AG08396 (cell line): Measurements from ENCODE around the gene PCNX4.

Source experiments
- DNase-seq: peaks from one replicate; pipeline ENCODE4 v3.0.0; 2012; ENCODE audit warnings: low spot score, mixed read lengths

Gene PCNX4

DNA sequence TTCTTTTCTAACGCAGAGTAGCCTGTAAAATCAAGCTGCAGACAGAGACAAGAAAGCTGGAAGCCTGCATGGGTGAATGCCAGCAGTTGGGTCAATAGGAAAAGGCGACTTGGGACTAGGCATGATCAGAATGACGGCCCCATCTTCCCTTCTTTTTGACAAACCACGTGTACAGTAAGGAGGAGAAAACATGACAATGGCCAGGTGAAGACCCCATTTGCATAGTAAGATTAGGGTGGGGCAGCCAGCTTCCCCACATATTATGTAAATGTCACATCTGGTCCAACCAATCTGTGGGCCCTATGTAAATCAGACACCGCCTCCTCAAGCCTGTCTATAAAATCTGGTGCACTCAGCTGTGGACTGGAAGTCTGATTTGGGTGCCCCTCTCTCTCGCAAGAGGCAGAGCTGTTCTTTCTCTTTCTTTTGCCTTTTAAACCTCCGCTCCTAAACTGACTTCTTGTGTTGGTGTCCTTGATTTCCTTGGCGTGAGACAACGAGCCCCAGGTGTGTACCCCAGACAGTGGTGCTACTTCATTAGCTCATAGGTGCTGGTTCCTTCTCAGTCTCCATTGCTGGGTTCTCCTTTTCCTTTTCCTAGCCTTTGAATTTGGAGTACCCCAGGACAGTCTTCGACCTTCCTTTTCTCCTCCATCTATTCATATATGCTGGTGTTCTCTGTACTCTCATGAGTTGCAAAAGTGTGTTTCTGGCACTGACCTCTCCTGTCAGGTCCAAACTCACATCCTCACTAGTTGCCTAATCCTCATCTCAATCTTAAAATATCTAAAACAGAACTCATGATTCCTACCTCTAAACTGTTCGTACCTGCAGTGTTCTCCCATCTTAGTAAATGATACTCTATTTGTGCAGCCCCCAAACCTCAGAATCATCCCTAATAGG lies 82.9 kb downstream of the PCNX4 start:
- DNase-seq, result no peak

DNA sequence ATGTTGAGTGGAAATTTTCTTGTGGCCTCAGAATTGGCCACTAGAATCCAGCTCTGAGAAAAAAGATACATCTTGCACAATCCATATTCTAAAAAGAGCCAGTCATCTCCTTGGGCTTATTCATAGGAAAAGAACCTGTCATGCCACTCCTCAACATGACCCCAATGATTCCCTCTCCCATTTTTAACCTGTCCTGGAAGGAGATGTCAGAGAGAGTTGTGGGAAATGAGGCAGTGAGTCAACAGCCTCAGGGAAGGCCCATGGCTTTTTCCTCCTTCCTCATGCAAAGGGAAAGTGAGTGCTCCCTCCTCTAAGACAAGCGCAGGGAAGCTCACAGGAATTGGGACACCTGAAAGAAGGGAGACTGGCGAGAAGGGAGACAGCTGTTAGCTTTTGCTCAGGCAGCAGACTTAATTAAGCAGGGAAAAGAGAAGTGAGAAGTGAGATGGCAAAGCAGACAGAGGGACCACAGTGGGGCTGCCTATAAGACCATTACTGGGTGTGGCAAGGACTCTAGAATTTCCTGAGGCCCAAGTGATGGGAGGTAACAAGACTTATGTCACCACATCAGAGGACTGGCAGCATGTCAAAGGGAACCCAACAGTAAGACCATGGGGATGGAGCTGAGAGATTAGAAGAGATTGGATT lies 83.7 kb downstream of the PCNX4 start:
- no peak for DNase-seq

DNA sequence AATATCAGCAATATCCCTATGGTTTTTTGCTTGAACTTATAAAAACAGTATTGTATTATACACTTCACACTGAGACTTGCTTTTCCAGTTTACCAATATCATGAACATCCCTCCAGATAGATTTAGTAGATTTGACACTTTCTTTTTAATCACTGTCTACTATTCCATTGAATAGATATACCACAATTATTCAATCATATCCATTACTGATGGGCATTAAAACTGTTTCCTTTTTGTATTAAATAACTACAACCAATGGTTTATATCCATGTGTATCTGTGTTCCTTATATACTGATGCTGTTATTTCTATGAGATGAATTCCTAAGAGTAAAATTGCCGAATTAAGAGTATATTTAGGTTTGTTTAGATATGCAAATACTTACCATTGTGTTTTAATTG lies 86.4 kb downstream of the PCNX4 start:
- DNase-seq, result no peak

DNA sequence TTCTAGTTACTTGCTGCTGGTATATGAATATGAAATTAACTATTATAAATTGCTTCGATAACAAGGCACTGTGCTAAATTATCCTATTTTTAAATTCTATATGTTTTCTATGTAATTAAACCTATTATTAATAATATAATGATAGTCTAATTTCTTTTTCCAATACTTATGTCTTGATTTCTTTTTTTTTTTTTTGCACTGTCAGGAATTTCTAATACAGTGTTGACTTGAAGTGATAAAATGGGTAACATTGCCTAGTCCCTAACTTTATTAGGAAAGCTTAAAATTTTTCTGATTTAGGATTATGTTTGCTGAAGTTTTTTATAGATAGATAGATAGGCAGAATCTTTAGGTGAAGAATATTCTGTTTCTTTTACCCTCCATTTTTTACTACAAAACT lies 87.1 kb downstream of the PCNX4 start:
- no peak for DNase-seq

DNA sequence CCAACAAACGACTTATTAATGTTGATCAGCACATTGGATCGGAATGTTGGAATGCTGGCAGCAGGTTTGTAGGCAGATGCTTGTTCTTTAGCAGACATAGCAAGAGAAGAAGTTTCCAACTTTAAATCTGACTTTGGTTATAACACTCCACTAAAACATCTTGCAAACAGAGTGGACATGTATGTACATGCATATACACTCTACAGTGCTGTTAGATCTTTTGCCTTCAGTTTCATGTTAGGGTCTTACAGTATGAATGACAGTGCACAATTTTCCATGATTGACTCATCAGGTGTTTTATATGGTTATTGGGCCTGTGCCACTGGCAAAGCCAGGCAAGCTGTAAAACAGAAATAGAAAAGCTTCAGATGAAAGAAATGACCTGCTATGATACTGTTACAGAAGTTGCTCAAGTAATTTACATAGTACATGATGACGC lies 87.7 kb downstream of the PCNX4 start:
- no peak for DNase-seq

DNA sequence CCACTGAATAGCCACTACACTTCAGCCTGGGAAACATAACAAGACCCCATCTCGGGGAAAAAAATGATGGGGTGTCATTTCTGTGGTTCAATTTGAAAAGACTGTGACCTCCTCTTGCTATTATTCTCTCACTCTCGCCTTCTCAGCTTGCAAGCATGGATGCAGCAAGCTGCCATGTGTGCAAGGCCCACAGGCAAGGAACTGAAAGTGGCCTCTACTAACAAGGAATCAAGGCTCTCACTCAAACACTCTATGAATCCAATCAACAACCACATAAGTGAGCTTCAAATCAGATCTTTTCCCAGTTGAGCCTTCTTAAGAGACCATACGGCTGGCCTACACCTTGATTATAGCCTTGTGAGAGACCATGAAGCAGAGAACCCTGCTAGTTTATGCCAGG lies 91.4 kb downstream of the PCNX4 start:
- DNase-seq, result no peak

DNA sequence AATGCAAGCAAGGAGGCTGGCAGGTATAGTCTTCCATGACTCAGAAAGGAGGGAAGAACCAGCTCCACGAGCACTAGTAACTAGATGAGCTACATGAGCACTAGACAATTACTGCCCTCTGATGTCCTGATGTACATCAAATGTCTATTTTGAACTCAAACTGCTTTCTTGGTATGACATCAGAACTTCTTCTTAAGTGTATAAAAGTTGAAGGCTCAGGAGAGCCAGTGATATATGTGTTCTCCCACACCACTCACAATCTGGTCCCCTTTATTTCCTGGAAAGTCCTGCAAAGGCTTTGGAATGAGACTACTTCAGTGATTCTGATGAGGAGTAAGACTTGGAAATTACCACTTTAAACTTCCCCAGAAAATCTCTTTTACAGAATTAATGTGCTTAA lies 92.0 kb downstream of the PCNX4 start:
- DNase-seq, result no peak

DNA sequence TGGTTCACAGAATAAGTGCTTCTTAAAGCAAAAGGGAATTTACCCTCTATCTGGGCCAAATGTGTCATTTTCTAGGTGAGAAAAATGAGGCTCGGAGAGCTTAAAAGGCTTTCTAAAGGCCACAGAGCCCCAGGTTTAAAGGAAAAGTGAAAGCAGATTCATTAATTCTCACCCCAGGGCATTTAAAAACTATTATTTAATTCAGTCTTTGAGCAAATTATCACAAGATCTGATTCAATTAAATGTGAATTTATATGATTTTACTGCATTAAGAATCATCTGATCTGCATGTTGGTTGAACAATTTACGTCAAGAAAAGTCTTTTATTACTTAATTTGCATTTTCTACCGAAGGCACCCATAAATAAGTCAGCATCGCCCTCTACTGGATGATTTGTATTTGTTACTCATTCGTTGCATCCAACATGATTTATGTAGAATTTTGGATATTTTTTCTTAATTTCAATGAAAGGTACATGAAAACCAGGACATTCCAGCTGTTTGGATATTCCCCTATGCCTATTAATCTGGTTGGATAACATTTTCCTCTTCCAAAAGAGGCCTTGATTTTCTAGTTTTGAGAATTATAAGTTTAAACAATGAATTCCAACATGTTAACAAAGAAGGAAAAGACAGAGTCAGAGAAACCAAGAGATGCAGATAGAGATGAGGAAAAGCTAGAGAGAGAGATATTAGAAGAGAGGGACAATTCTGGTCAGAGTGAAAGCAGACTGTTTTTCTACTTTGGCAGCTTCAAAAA lies 92.6 kb downstream of the PCNX4 start:
- DNase-seq, result no peak

DNA sequence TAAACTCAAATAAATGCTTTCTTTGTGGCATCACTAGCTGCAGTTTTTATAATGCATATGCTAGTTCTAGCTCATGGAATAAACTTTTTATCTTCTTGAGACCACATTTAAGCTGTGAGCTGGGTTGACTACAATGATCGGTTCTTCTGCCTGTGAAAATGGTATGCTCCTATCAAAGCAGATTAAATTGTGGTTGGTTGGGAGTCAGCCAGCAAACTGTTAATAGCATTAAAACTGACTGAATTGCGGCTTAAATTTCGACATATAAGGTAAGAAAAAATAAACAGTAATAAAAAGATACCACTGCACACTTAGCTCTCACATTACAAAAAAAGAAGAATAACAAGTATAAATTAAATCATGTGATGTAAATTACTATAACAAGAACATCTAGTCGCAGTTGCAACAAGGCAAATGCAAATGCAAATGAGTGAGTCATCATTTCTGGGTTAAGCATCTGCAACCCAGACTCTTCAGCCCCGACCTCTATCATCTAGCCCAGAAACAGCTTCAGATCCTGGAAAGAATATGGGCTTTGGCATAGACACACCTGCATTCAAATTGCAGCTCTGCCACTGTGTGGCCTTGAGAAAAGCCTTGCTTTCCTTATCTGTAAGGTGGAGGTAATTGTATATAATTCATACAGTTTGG lies 93.3 kb downstream of the PCNX4 start:
- no peak for DNase-seq

DNA sequence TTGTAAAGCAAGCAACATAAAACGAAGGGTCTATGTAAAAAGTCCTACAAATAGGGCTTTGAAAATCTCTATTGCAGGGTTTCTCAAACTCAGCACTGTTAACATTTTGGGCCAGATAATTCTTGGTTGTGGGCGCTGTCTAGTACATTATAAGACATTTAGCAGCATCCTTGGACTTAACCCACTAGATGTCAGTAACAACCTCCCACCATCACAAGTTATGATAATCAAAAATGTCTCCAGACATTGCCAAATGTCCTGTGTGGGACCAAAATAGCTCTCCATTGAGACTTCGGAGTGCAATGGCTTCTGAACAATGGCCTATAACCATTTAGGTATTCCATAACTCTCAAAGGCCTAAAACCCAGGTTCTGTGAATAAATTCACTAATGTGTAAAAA lies 96.4 kb downstream of the PCNX4 start:
- no peak for DNase-seq

DNA sequence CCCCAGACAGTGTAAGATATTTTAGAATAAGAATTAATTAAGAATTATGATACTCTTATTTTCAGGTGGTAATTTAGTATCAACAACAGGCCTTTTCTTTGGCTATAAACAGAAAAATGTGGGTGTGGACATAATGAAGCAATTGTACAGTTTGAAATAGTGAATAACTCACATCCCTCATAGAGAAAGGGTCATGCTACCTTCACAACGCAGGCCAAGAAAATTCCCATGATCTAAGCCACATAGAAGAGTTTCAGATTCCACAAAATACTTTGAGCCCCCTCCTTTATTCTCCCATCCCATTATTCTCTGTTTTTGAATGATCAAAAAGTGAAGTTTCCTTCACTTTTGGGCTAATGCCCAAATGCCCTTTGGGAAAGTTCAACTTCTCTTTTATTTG lies 97.0 kb downstream of the PCNX4 start:
- no peak for DNase-seq

DNA sequence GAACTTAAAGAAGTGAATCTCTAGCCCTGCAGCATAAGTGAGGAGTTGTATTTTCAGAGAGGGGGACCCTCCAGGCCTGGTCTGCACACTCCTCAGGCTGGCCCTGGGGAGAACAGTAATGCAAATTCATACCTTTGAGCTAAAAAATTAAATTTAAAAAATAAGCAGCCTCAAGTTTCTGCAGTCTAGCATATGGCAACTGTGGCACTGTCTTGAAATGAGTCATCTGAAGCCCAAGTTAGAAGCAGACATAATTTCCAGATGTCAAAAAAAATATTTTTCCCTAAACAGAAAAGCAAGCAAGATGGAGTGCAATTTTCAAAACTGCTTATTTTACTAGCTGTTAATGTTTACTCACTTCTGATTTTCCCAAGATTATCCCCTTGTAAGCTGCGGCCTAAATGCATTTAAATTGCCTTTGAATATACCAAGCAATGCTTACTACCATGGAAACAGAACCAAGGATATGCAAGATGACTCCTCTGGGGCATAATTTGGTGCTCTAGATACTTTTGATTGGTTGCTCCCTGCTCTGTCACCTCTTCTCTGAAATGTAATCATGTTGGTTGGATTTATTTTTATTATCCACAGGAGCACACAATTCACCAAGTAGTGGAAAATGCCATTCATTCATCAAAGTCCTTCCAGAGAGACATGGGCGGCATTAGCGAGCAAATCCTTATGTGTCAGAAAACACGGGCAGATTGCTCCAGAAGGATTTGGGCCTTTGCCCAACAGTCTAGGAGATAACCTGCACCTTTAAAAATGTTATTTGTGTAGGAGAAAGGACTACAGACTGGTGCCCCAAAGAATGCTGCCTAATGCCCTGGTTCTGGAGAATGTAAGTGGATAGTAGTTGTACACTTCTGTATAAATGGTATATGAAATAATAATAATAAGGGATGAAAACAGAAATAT lies 98.5 kb downstream of the PCNX4 start:
- DNase-seq, result no peak

DNA sequence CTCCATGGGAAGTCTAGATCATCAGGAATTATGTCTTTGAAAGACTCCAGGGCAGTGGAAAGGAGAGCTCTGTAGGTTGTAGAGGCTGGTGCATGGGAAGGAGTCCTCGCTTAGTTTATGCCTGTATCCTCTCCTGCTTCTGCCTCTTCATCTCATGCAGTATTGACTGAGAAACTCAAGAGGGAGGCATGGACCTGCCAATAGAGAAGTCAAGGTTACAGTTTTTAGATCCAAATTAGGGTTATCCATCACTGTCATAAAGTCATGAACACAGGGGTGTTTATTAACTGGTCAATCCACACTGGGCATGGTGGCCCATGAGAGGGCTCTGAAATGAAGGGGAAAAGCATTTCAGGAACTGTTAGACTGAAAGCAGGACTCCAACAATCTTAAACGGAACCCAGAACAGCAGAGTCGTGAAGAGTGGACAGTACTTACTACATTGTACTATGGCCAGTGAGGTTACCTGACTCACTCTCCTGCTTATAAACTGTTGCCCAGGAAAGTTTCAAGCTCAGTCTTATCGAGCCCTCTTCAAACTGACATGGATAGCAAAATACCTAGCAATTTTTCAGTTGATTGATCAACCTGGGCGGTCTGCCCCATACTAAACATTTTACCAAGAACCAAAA lies 103.6 kb downstream of the PCNX4 start:
- DNase-seq, result no peak

DNA sequence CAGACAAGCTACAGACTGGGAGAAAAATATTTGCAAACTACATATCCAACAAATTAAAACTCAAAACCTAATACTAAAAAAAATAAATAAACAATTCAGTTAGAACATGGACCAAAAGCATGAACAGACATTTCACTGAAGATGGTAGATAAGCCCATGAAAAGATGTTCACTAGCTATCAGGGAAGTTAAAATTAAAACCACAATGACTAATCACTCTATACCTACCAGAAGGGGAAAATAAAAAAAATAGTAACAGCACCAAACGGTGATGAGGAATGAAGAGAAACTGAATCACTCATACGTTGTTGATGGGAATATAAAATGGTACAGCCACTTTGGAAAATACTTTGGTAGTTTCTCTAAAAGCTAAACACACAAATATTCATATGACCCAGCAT lies 104.6 kb downstream of the PCNX4 start:
- no peak for DNase-seq

DNA sequence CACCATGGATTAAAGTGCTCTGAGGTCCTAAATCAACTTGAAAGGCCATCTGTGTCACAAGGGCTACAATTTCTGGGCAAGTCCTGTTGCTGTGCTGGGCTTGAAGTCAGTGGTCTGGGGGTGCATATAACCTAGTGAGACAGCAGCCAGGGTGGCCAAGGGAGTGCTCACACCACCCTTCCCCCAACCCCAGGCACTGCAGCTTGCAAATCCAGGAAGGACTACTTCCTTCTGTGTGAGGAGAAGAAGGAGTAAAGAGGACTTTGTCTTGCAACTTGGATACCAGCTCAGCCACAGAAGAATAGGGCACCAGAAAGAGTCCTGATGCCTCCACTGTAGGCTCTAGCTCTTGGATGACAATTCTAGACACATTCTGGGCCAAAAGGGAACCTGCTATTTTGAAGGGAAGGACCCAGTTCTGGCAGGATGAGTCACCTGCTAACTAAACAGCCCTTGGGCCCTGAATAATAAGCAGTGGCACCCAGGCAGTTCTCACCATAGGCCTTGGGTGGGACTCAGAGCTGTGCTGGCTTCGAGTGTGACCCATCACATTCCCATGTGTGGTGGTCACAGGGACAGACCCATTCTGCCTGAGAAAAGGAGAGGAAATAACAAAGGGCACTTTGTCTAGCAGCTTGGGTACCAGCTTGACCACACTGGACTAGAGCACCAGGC lies 106.0 kb downstream of the PCNX4 start:
- no peak for DNase-seq

DNA sequence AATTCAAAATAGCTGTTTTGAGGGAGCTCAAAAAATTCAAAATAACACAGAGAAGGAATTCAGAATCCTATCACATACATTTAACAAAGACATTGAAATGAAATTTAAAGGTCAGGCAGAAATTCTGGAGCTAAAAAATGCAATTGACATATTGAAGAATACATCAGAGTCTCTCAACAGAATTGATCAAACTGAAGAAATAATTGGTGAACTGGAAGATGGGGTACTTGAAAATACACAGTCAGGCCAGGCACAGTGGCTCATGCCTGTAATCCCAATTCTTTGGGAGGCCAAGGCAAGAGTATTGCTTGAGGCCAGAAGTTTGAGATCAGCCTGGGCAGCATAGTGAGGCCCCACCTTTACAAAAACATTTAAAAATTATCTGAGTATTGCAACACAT lies 107.6 kb downstream of the PCNX4 start:
- DNase-seq, result no peak

DNA sequence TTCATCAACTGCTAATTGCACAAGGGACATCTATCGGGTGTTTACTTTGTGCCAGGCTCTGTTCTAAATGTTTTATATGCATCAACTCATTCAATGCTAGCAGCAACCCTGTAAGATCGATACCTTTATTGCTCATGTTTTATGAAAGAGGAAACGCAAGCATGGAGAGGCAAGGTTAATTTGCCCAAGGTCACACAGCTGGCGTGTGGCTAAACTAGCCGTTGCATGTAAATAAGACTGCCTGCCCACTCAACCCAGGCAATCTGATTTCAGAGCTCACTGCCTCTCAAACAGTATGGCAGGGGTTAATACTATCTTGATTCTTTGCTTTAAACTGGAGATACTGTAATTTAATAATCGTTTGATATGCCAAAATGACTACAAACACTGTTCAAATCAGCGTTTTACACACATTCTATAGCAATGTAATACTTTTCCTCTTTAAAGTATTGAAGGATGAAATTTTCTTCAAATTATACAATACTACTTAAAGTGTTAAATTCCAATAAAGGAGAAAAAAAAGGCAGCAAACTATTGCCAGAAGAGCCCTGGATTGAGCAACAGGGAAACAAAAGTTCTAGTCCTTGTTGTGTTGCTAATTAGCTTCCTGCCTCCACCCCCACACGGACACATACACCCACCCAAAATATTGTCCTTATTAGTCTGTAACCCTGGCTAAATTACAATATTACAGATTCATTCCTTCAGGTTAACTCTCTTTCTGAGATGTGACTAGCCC lies 112.5 kb downstream of the PCNX4 start:
- no peak for DNase-seq

DNA sequence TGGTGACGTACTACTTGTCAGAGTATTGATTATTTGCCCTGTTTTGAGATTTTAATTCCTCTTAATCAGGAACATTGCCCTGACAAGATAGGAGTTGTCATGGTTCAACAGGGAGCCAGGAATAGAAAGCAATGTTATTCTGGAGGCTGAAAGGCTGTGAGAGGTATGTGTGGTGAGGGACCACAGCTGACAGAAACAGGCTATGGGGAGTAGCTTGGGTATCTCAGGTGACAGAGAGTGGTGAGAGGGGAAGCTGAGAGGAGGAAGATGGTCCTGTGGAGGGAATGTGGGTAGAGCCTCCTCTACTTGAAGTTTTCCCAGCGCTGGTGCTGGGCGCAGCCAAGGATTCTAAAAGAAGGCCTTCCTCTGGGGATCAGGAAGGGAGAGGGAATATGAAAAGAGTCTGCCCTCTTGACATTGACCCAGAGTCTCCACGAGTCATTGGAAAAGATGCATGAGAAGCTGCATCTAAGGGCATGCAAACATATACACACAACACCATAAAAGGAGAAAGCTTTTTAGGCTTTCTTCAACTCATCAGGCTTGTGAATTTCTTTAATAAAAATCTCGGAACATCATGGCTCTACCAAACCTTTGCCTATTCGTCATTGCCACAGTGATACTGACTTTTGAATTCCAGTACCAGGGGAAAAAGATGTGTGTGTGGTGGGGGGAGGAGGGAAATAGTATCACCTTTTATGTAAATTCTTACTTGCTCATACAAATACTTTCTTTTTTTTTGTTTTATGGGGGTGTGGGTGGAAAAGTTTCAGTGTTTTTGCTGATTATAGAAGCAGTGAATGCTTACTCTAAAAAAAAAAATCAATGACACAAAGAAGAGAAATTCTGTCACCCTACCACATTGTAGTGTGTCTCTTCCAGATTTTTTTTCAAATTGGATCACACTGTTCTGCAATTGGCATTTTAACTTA lies 113.4 kb downstream of the PCNX4 start:
- no peak for DNase-seq
